Thoracic aorta (tissue), 2 donors: ENCODE results near the gene MN1. TPM values are rescaled to one million over a fixed set of nuclear protein-coding genes. Genes with fewer than 3 reads are reported as not detected.
A peak's percentile ranks its signal among the peaks of the same experiment; 100 is the strongest.

Source experiments
- ATAC-seq: fragments of 150-250 bp; one replicate; pipeline ENCODE4 v1.8.0; 2017; ENCODE audit warnings: low read depth; ENCODE audit not compliant: insufficient number of reproducible peaks, low FRiP score
- DNase-seq: peaks from one replicate; pipeline ENCODE4 v3.0.0-alpha.2; 2020; ENCODE audit warnings: low spot score
- H3K27ac ChIP-seq, 2 donors: fragments of 200-600 bp; sonication (generic); 1 replicate in 1 of 2; 2 replicates in 1 of 2; pipeline ENCODE4 v1.5.1; 2016; ENCODE audit warnings: mild to moderate bottlenecking in 2 of 2, moderate library complexity in 2 of 2
- H3K27me3 ChIP-seq: fragments of 200-600 bp; sonication (generic); replicated peaks from 2 replicates; pipeline ENCODE4 v1.6.0; 2016; ENCODE audit warnings: mild to moderate bottlenecking; ENCODE audit not compliant: insufficient read depth
- H3K36me3 ChIP-seq: fragments of 200-600 bp; sonication (generic); one replicate; pipeline ENCODE4 v1.5.1; 2016
- H3K4me1 ChIP-seq, 2 donors: fragments of 200-600 bp; sonication (generic); 1 replicate in 1 of 2; 2 replicates in 1 of 2; pipeline versions ENCODE4 v1.5.1 to v1.6.0; 2016; ENCODE audit warnings: low read depth in 2 of 2, mild to moderate bottlenecking in 1 of 2; ENCODE audit not compliant: control insufficient read depth in 1 of 2
- H3K4me3 ChIP-seq: fragments of 200-600 bp; sonication (generic); 2 replicates; pipeline ENCODE4 v1.5.1; 2016; ENCODE audit warnings: mild to moderate bottlenecking
- H3K9me3 ChIP-seq: fragments of 200-600 bp; sonication (generic); 2 replicates; pipeline ENCODE4 v1.5.1; 2016
- CTCF ChIP-seq: fragments of 200-600 bp; sonication (generic); IDR thresholded peaks from one replicate; pipeline ENCODE4 v1.5.1; 2019; ENCODE audit warnings: antibody characterized with exemption
- total RNA-seq, 2 donors: library from RNA; depleted of rRNA; stranded (reverse); fragments of >200 nt; gene quantifications; one replicate each; pipeline versions ENCODE4 v1.1.0 to v1.2.3, GENCODE V29; 2016

The MN1 gene
- total RNA-seq, 2 donors from 2014 or later, result 30.1 to 39.8 TPM

- no peaks in the 10 kb centered on the region for H3K36me3 ChIP-seq
- H3K4me1 ChIP-seq, result peaks cover 21 to 88% of the 10 kb centered on the region in 2 donors
- H3K27ac ChIP-seq, result peak overlapping the region; percentile 78 to 95
- H3K9me3 ChIP-seq, result no peaks in the 10 kb centered on the region
- H3K27me3 ChIP-seq, result no peaks in the 10 kb centered on the region
- H3K4me3 ChIP-seq, result peak overlapping the region; percentile 62
- no peak for DNase-seq
- no peak for TF ChIP-seq CTCF
- no peak for ATAC-seq
These were observed 9.7 kb downstream of the MN1 start for GRCh38 chr22:27791859-27792241.

- H3K27ac ChIP-seq, result peak overlapping the region; percentile 78 to 95
- no peaks in the 10 kb centered on the region for H3K27me3 ChIP-seq
- peaks cover 23 to 88% of the 10 kb centered on the region in 2 donors for H3K4me1 ChIP-seq
- peak overlapping the region; percentile 62 for H3K4me3 ChIP-seq
- ATAC-seq, result no peak
- no peak for TF ChIP-seq CTCF
- H3K36me3 ChIP-seq, result no peaks in the 10 kb centered on the region
- DNase-seq, result no peak
- H3K9me3 ChIP-seq, result no peaks in the 10 kb centered on the region
These were observed 10.2 kb downstream of the MN1 start for GRCh38 chr22:27791159-27791858.

- Histone ChIP-seq H3K36me3 (no peaks in the 10 kb centered on the region), H3K4me3 (peak overlapping the region; percentile 62), H3K27me3 (no peaks in the 10 kb centered on the region), H3K9me3 (no peaks in the 10 kb centered on the region), H3K4me1 (peaks cover 29 to 92% of the 10 kb centered on the region in 2 donors), H3K27ac (peak overlapping the region; percentile 78 to 95)
- no peak for TF ChIP-seq CTCF
- no peak for DNase-seq
- no peak for ATAC-seq
These were observed 11.0 kb downstream of the MN1 start for GRCh38 chr22:27790376-27791158.

- no peak for DNase-seq
- TF ChIP-seq CTCF, result no peak
- no peaks in the 10 kb centered on the region for H3K9me3 ChIP-seq
- H3K4me3 ChIP-seq, result no peak overlapping the region
- no peaks in the 10 kb centered on the region for H3K27me3 ChIP-seq
- H3K36me3 ChIP-seq, result no peaks in the 10 kb centered on the region
- no peak for ATAC-seq
- H3K27ac ChIP-seq, result peak overlapping the region; percentile 87 to 95
- H3K4me1 ChIP-seq, result peaks cover 38 to 93% of the 10 kb centered on the region in 2 donors
These were observed 12.9 kb downstream of the MN1 start for GRCh38 chr22:27788500-27789288.

GRCh38 chr22:27786965-27787364 lies 14.6 kb downstream of the MN1 start:
- Histone ChIP-seq H3K4me3 (no peak overlapping the region), H3K27me3 (no peaks in the 10 kb centered on the region), H3K9me3 (no peaks in the 10 kb centered on the region), H3K36me3 (no peaks in the 10 kb centered on the region), H3K27ac (peak overlapping the region; percentile 87 to 95), H3K4me1 (peaks cover 50 to 98% of the 10 kb centered on the region in 2 donors)
- no peak for ATAC-seq
- TF ChIP-seq CTCF, result no peak
- no peak for DNase-seq
